Cardiac septum (tissue), 1 donor: ENCODE results near the gene KIF9. TPM values are rescaled to one million over a fixed set of nuclear protein-coding genes. Genes with fewer than 3 reads are reported as not detected.
"Not testable (repeated sequence)": the region's sequence is repeated elsewhere in the genome, so short reads cannot be mapped to it uniquely, and the experiment has no call there.

Experiments
- DNase-seq: peaks from one replicate; pipeline ENCODE4 v3.0.0-alpha.2; 2020; ENCODE audit warnings: low spot score
- intact Hi-C: fragments of 100-400 bp; cut with DNase I; formaldehyde crosslinking; loops from one replicate; pipeline ENCODE4 v1.14.0; 2022
- long read RNA-seq: library from polyadenylated mRNA; unstranded; transcript quantifications from one replicate; pipeline ENCODE4 v2.0.0, GENCODE V29; 2021
- total RNA-seq: library from RNA; stranded (reverse); fragmentation: NEBNext Ultra II Directional; extraction: Animal tissue kit (Norgen Biotek cat#: 25700); gene quantifications from one replicate; pipeline ENCODE4 v1.2.1, GENCODE V29; 2021
- donor health status: DM: no; HTN: no; CAD: no.

The KIF9 gene
- 11.7 TPM for total RNA-seq
- long read RNA-seq, transcript KIF9-205 (3 exons, 633 nt) = major isoform, 7 of 13 reads
- long read RNA-seq, partial matches to known transcripts = 1 of 13 reads
- long read RNA-seq, other reads (novel, unspliced or antisense) = 5 of 13 reads

- DNase-seq = peak; percentile 96
- intact Hi-C loops = loop anchor here (2.0 to 5.0 kb wide), 5 partner anchors 16 to 118 kb away; partner anchors contain the start of genes PTPN23 and SETD2
Observed at GRCh38 chr3:47282424-47283192, at the start of gene KIF9, which contains the start of gene KLHL18. KIF9 (minus strand) TSS chr3:47282799; CDS start chr3:47277374, 5,425 bp downstream. KLHL18 (plus strand) TSS chr3:47282944; CDS start chr3:47282966, 22 bp downstream.

GRCh38 chr3:47324278-47324865 lies 41.8 kb upstream of the KIF9 start:
- intact Hi-C loops = loop anchor here (2.0 kb wide), 1 partner anchor 74 kb away; no protein-coding TSS in a partner anchor
- DNase-seq = no peak

DNA sequence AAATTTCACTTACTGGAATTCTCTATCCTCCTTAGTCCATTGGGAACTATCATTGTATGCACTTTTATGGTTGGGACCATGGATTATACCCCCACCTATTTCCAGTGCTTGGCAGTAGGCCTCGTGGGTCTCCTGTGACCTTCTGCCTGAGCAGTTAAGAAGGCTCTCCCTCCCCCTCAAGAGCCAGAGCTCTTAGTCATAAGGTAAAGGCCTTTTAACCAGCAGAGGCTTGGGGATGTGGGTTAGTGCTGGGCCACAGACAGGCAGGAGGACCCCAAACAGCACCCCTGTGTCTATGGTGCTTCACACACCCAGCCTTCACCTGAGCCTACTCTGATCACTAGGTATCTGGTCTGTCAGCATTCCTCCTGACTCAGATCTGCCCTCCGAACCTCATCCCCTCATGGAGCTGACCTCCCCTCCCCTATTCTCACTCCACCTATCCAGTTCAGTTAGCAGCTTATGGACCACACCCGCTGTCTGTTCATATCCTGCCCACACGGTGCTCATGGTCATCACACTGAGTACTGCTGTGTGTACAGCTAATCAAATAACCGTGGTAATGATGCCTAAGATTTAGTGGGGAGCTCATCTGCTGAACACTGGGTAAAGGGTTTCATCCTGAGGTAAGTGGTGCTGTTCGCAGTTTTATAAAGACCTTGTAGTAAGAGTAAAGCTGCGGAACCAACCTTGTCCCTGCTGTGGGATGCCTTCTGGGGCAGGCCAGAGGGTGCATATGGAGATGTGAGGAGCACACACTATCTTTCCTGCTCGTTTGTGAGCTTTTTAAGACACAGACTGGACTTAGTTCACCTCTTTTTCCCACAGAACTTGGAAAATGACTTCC lies 41.1 kb upstream of the KIF9 start:
- DNase-seq = no peak
- intact Hi-C loops = loop anchor here (2.0 kb wide), 2 partner anchors 41 to 73 kb away; partner anchors contain the start of genes KIF9 and KLHL18

DNA sequence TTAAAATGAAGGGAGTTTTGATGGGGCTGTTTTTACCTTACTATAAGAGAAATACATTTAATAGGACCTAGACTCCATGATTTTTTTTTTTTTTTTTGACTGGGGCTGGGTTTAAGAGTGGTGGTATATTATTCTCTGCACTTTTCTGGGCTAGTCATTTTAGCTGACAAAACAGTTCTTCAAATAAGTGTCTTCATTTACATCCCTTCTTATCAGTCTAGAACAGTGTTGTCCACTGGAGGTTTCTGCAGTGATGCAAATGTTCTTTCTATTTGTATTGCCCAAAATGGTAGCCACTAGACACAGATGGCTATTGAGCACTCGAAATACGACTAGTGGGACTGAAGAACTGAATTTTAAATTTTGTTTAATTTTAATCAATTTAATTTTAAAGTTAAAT lies 37.4 kb upstream of the KIF9 start:
- intact Hi-C loops = no loop called here
- DNase-seq = no peak

DNA sequence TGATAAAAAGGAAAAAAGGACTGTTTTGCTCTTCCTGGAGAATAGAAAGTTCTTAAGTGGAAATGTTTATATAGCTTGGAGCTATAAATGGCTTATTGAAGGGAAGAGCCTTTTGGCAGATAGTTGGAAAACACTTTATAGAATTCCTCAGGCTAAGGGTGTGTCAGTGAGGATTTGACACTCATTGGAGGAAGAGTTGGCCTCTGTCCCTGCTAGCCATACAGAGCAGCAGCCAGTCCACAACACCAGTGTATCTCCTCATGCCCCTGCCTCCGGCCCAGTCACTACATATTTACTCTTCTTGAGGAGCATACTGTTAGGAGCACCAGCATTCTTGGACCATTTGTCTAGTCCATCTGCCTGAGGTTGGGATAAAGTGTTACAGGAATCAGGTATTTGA lies 36.3 kb upstream of the KIF9 start:
- intact Hi-C loops = no loop called here
- peak; percentile 70 for DNase-seq

DNA sequence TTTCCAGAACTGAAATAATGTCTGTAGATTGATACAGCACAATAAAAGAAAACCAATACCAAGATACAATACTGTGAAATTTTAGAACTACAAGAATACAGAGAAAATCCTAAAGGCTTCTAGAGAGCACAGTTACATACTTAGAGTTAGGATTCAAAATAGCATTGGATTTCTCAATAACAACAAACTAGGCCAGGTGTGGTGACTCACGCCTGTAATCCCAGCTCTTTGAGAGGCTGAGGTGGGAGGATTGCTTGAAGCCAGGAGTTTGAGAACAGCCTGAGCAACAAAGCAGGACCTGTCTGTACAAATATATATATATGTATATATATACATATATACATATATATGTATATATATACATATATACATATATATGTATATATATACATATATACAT lies 33.6 kb upstream of the KIF9 start:
- intact Hi-C loops, DNase-seq: not testable (repeated sequence)

- intact Hi-C loops = loop anchor here (2.0 kb wide), 1 partner anchor 32 kb away; the partner anchor contains the start of genes KIF9 and KLHL18
- no peak for DNase-seq
Observed at GRCh38 chr3:47315069-47315647, 32.6 kb upstream of the KIF9 start.

- intact Hi-C loops = loop anchor here (2.0 kb wide), 1 partner anchor 31 kb away; the partner anchor contains the start of genes KIF9 and KLHL18
- no peak for DNase-seq
Observed at GRCh38 chr3:47314056-47314764, 31.6 kb upstream of the KIF9 start.

DNA sequence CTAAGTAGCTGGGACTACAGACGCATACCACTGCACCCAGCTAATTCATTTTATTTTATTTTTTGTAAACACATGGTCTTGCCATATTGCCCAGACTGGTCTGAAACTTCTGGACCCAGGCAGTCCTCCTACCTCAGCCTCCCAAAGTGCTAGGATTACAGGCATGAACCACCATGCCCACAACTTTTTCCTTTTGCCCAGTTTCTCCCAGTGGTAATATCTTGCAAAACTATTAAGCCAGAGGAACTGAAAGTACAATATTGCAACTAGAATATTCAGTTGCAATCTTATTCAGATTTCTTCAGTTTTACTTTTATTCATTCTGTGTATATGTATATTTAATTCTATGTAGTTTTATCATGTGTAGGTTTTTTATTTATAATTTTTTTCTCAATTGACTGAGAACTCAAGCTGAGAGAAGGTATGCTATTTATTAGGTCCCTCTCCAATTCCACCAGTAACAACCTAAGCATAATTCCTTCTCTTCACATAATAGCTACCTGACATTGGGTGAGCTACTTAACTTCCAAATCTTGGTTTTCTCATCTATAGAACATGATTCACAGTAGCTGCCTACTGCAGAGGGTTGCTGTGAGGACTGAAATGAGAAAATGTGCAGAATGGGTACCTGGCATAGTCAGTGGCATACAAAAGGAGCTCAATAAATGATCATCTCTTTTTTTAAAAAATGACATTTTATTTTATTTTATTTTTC lies 30.9 kb upstream of the KIF9 start:
- no peak for DNase-seq
- intact Hi-C loops = loop anchor here (2.0 kb wide), 1 partner anchor 31 kb away; the partner anchor contains the start of genes KIF9 and KLHL18

DNA sequence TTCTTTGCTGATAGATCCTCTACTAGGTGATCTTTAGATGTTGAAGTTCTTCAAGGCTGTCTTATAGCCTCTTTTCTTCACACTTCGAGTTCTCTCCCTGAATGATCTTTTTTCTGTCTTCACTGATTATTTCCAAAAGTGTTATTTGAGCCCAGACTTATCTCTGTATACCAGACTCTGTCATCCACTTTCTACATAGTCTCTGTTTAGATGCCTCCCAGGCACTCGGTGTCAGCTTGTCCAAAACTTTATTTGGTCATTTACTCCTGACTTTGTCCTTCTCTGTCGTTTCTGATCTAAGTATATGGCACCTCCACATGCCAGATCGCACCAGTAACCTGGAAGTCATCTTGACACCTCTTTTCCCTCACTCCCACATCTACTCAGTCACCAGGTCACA lies 27.8 kb upstream of the KIF9 start:
- intact Hi-C loops = no loop called here
- DNase-seq = no peak

- intact Hi-C loops, DNase-seq: not testable (repeated sequence)
Observed at GRCh38 chr3:47309231-47309630, 26.6 kb upstream of the KIF9 start.

GRCh38 chr3:47306022-47306421 lies 23.4 kb upstream of the KIF9 start:
- DNase-seq = no peak
- intact Hi-C loops = no loop called here

DNA sequence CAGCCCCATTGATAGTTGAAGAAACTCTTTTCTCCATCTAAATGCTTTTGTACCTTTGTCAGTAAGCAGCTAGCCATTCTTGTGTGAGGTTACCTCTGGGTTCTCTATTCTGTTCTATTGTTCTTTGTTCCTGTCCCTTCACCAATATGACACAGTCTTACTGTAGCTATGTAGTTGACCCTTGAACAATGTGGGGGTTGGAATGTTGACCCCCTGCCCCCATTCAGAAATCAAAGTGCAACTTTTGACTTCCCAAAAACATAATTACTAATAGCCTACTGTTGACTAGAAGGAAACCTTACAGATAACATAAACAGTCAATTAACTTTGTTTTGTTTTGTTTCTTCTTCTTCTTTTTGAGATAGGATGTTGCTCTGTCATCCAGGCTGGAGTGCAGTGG lies 18.9 kb upstream of the KIF9 start:
- intact Hi-C loops = no loop called here
- DNase-seq = no peak

DNA sequence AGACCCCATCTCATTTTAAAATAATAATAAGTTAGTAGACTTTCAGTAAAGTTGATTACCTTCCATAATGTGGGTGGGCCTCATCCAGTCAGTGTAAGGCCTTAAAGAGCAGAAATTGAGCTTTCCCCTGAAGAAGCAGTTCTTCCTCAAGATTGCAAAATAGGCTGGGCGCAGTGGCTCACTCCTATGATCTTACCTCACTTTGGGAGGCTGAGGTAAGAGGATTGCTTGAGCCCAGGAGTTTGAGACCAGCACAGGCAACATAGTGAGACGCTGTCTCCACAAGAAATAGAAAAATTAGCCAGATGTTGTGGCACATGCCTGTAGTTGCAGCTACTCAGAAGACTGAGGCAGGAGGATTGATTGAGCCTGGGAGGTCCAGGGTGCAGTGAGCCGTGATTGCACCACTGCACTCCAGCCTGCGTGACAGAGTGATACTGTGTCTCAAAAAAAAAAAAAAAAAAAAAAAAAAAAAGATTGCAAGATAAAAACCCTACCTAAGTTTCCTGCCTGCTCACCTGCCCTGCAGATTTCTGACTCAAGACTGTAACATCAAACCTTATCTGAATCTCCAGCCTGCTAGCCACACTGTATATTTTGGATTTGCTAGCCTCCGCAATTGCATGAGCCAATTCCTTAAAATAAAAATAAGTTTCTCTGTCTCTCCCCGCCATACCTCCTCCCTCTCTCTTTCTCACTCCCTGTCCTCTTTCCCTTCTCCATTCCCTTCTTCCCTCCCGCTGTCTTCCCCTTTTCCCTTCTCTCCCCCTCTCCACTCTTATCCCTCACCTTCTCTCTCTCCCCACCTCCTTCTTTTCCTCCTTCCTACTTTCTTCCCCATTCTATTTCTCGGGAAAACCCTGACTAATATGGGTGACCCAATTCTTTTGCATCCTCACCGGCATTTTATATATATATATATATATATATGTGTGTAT lies 17.1 kb upstream of the KIF9 start:
- DNase-seq = no peak
- intact Hi-C loops = no loop called here

- DNase-seq = no peak
- intact Hi-C loops = no loop called here
Observed at GRCh38 chr3:47298439-47298838, 15.8 kb upstream of the KIF9 start.

GRCh38 chr3:47296562-47297302 lies 14.1 kb upstream of the KIF9 start:
- intact Hi-C loops = no loop called here
- no peak for DNase-seq
